ENCODE data around the gene CCDC13.

CCDC13 gene

GRCh38 chr3:42728668-42729364, 44.2 kb downstream of the CCDC13 start:
- DNase-seq: no peak
- Mint-ChIP-seq H3K4me3 (no peak overlapping the region), H3K4me1 (peaks cover 4% of the 10 kb centered on the region), H3K9me3 (no peaks in the 10 kb centered on the region), H3K27ac (no peak overlapping the region), H3K36me3 (ENCODE audit: low read depth) (no peaks in the 10 kb centered on the region), H3K27me3 (ENCODE audit: low read depth, poor library complexity) (peaks cover 33% of the 10 kb centered on the region)
- no peak for TF ChIP-seq CTCF (IDR thresholded peaks at IDR 0.05)

- Mint-ChIP-seq H3K36me3 (ENCODE audit: low read depth) (no peaks in the 10 kb centered on the region), H3K4me1 (peaks cover 4% of the 10 kb centered on the region), H3K4me3 (no peak overlapping the region), H3K27me3 (ENCODE audit: low read depth, poor library complexity) (peaks cover 33% of the 10 kb centered on the region), H3K9me3 (no peaks in the 10 kb centered on the region), H3K27ac (no peak overlapping the region)
- TF ChIP-seq CTCF (IDR thresholded peaks at IDR 0.05): no peak
- DNase-seq: no peak
These were observed 45.0 kb downstream of the CCDC13 start for GRCh38 chr3:42728056-42728455.

GRCh38 chr3:42725454-42725853, 47.6 kb downstream of the CCDC13 start:
- Mint-ChIP-seq H3K36me3 (ENCODE audit: low read depth) (no peaks in the 10 kb centered on the region), H3K4me1 (no peaks in the 10 kb centered on the region), H3K4me3 (no peak overlapping the region), H3K27ac (no peak overlapping the region), H3K9me3 (no peaks in the 10 kb centered on the region), H3K27me3 (ENCODE audit: low read depth, poor library complexity) (peaks cover 30% of the 10 kb centered on the region)
- DNase-seq: no peak
- TF ChIP-seq CTCF (IDR thresholded peaks at IDR 0.05): no peak

GRCh38 chr3:42723219-42723618, 49.8 kb downstream of the CCDC13 start:
- no peak for DNase-seq
- H3K27ac Mint-ChIP-seq: no peak overlapping the region
- no peaks in the 10 kb centered on the region for H3K9me3 Mint-ChIP-seq
- no peak for TF ChIP-seq CTCF (IDR thresholded peaks at IDR 0.05)
- no peaks in the 10 kb centered on the region for H3K36me3 Mint-ChIP-seq (ENCODE audit: low read depth)
- no peak overlapping the region for H3K4me3 Mint-ChIP-seq
- H3K27me3 Mint-ChIP-seq (ENCODE audit: low read depth, poor library complexity): peaks cover 27% of the 10 kb centered on the region
- H3K4me1 Mint-ChIP-seq: no peaks in the 10 kb centered on the region

All from nephron progenitor cell (in vitro differentiated cells).